ENCODE data around the gene RAB14.
A peak's percentile ranks its signal among the peaks of the same experiment; 100 is the strongest.

The RAB14 gene

GRCh38 chr9:121219530-121219929, 17.9 kb upstream of the RAB14 start:
- DNase-seq (ENCODE audit: low read depth): no peak

GRCh38 chr9:121218357-121219027, 16.8 kb upstream of the RAB14 start:
- DNase-seq (ENCODE audit: low read depth): no peak

- DNase-seq (ENCODE audit: low read depth): no peak
These were observed 16.1 kb upstream of the RAB14 start for GRCh38 chr9:121217609-121218292.

DNA sequence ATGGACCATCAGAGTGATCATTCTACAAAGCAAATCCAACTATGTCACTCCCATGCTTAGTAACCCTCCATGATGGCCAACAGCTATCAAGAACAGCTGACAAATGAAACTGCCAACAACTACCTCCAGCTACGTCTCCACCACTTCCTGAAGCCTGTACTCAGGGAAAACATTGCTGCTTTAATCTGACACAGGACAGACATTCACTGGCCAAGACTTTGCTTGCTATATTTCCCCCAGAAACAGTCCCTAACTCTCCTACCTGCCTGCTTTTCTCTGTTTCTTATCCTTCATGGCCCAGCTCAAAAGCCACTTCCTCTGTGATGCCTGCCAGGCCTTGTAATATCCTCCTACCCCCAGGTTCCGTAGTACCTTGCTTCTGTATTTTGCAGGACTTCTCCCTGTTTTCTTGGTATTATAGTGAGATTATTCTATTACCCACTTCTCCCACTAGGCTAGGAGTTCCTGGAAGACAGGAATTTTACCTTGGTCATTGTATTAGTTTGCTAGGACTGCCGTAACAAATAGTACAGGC, 14.7 kb upstream of the RAB14 start:
- DNase-seq (ENCODE audit: low read depth): no peak

GRCh38 chr9:121214005-121214404, 12.3 kb upstream of the RAB14 start:
- no peak for DNase-seq (ENCODE audit: low read depth)

GRCh38 chr9:121213136-121213806, 11.6 kb upstream of the RAB14 start:
- DNase-seq (ENCODE audit: low read depth): peak; percentile 43

GRCh38 chr9:121210536-121210935, 8.9 kb upstream of the RAB14 start:
- DNase-seq (ENCODE audit: low read depth): no peak

DNA sequence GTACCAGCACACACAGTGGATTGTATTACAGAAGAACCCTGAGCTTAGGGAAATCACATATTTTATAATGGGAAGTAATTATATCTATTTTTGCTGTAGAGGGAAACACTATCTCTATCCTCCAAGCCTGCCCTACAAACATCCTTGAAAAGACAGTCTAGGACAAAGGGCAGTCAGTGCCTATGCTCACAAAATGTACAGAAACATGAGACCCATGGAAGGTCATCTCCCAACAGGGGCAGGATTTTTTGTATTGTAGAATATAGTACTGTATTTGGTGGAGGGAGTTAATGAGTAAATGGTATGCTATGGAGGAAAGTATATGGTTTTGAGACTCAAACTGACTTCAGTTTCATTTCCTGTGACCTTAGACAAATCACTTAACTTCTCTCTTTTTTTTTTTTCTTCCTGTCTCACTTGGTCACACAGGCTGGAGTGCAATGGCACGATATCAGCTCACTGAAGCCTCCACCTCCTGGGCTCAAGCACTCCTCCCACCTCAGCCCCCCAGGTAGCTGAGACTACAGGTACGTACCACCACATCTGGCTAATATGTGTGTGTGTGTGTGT, 5.8 kb upstream of the RAB14 start:
- no peak for DNase-seq (ENCODE audit: low read depth)

GRCh38 chr9:121206516-121207370, 5.1 kb upstream of the RAB14 start:
- no peak for DNase-seq (ENCODE audit: low read depth)

GRCh38 chr9:121204611-121205010, 2.9 kb upstream of the RAB14 start:
- DNase-seq (ENCODE audit: low read depth): no peak

DNA sequence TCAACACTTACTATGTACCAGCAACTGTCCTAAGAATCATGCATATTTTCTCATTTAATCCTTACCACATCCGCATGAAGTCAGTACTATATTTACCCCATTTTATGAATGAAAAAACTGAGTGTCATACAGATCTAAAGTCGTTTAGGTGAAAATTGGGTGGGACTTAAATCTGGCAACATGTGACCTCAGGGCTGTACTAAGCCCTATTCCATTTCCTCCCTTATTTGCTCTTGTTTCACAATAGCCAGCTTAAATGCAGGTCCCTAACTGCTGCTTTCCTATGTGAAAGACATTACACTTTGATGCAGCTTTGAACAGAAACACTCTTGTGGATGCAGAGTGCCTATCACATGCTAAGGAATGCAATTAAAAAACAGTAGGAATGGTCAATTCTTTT, 2.5 kb upstream of the RAB14 start:
- DNase-seq (ENCODE audit: low read depth): no peak

DNA sequence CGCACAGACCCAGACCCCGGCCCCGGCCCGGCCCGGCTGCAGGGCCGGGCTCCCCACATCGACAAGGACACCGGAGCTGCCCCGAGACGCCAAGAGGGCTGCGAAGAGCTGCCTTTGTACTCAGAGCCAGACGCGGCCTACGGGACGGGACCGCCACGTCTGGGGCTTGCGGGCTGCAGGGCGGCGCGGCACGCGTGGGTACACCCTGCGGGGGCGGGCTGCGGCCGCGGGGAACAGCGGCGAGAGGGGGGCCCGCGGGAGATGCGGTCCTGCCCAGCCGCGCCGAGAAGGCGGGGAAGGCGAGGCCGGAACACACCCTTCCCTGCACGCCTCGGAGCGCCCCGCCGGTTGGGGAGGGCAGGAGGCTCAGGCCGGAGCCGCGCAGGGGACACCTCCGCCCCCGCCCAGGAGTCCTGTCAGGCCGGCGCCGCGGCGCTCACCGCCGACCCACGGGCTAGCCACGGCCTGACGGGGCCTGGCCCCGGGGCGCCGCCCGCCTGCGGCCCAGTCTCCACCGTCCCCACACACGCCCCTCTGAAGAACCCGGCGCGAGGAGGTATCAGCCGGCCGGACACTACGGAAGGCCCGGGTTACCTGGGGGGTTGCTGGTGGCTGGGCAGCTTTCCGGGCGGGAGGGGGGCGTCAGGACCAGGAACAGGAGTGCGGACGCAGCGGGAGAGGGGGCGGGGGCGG, 478 bp downstream of the RAB14 start:
- peak; percentile 34 for DNase-seq (ENCODE audit: low read depth)

GRCh38 chr9:121200356-121200755, 1.3 kb downstream of the RAB14 start:
- no peak for DNase-seq (ENCODE audit: low read depth)

- DNase-seq (ENCODE audit: low read depth): no peak
These were observed 1.7 kb downstream of the RAB14 start for GRCh38 chr9:121199921-121200320.

GRCh38 chr9:121198512-121199042, 3.1 kb downstream of the RAB14 start:
- DNase-seq (ENCODE audit: low read depth): no peak

- no peak for DNase-seq (ENCODE audit: low read depth)
These were observed 4.5 kb downstream of the RAB14 start for GRCh38 chr9:121197132-121197531.

- DNase-seq (ENCODE audit: low read depth): no peak
These were observed 5.3 kb downstream of the RAB14 start for GRCh38 chr9:121196389-121196788.

DNA sequence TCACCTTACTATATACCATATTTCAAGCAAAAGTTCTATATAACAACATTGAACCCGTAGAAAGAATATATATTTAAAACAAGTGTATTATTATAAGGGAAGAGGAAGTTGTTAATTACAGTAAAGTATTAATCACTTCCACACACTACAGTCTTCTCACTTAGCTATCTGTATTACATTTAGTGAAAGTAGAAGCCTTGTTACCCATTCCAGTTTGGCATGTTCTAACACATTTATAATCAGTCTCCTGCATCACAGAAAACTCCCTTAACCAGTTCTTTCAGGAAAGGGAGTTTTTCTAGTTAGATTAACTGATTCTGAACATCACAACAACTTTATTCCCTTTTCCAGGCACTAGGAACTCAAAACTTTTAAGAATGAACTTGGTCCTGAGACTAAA, 6.9 kb downstream of the RAB14 start:
- DNase-seq (ENCODE audit: low read depth): no peak

- DNase-seq (ENCODE audit: low read depth): no peak
These were observed 8.6 kb downstream of the RAB14 start for GRCh38 chr9:121192959-121193640.

- DNase-seq (ENCODE audit: low read depth): no peak
These were observed 9.2 kb downstream of the RAB14 start for GRCh38 chr9:121192518-121192917.
